Activated naive CD4-positive, alpha-beta T cell treated with anti-CD3 and anti-CD28 coated beads for 36 hours (primary cell): ENCODE results near the gene MARCKSL1. TPM values are rescaled to one million over a fixed set of nuclear protein-coding genes. Genes with fewer than 3 reads are reported as not detected.
"Not testable (repeated sequence)": the region's sequence is repeated elsewhere in the genome, so short reads cannot be mapped to it uniquely, and the experiment has no call there.

Experiments used
- CTCF ChIA-PET: fragments of 350-600 bp; sonication (Branson Sonifier 250); formaldehyde crosslinking; loops from one replicate; lab custom pipeline; 2021; ENCODE audit warnings: antibody characterized with exemption; lab: Charles Lee
- DNase-seq: peaks from one replicate; pipeline ENCODE4 v3.0.0-alpha.2; 2020
- H3K27ac Mint-ChIP-seq: one replicate; pipeline ENCODE4 v1.8.0; 2021; ENCODE audit warnings: mild to moderate bottlenecking, mixed read lengths
- H3K27me3 Mint-ChIP-seq: one replicate; pipeline ENCODE4 v1.8.0; 2021; ENCODE audit warnings: low read depth, mixed read lengths
- H3K36me3 Mint-ChIP-seq: one replicate; pipeline ENCODE4 v1.8.0; 2021; ENCODE audit warnings: low read depth, mixed read lengths
- H3K4me1 Mint-ChIP-seq: one replicate; pipeline ENCODE4 v1.8.0; 2021; ENCODE audit warnings: low read depth, mixed read lengths
- H3K4me3 Mint-ChIP-seq: one replicate; pipeline ENCODE4 v1.8.0; 2021; ENCODE audit warnings: mild to moderate bottlenecking, moderate library complexity, mixed read lengths
- H3K9me3 Mint-ChIP-seq: one replicate; pipeline ENCODE4 v1.8.0; 2021; ENCODE audit warnings: mixed read lengths
- intact Hi-C: fragments of 100-400 bp; cut with micrococcal nuclease; formaldehyde crosslinking; loops from one replicate; pipeline ENCODE4 v1.15.1; 2023
- total RNA-seq, 2 experiments: library from RNA; stranded (reverse); gene quantifications; one replicate each; pipeline ENCODE4 v1.2.3, GENCODE V29; 2021

The MARCKSL1 gene
- total RNA-seq, 2 experiments from 2014 or later, result 14.4 to 15.9 TPM

GRCh38 chr1:32362474-32363313 is 26.7 kb upstream of the MARCKSL1 start, which contains the start of the genes FAM229A and TSSK3:
FAM229A (minus strand) TSS chr1:32362485; CDS start chr1:32362091, 394 bp downstream.
TSSK3 (plus strand) TSS chr1:32362539; CDS start chr1:32362702, 163 bp downstream.
- H3K9me3 Mint-ChIP-seq, result no peaks in the 10 kb centered on the region
- intact Hi-C loops, result loop anchor here (5.0 kb wide), 1 partner anchor 145 kb away; no protein-coding TSS in a partner anchor
- CTCF ChIA-PET, result no interaction called here
- no peak within 1 kb of the TSS for H3K27ac Mint-ChIP-seq
- peaks cover 12% of the 10 kb centered on the region for H3K36me3 Mint-ChIP-seq
- DNase-seq, result no peak
- peak within 1 kb of the TSS; percentile 25 for H3K4me3 Mint-ChIP-seq
- no peaks in the 10 kb centered on the region for H3K27me3 Mint-ChIP-seq
- peaks cover 21% of the 10 kb centered on the region for H3K4me1 Mint-ChIP-seq

GRCh38 chr1:32361674-32362473 is 25.8 kb upstream of the MARCKSL1 start:
- intact Hi-C loops, result loop anchor here (5.0 kb wide), 1 partner anchor 145 kb away; no protein-coding TSS in a partner anchor
- Mint-ChIP-seq H3K27me3 (no peaks in the 10 kb centered on the region), H3K9me3 (no peaks in the 10 kb centered on the region), H3K27ac (no peak overlapping the region), H3K36me3 (peaks cover 12% of the 10 kb centered on the region), H3K4me1 (peaks cover 21% of the 10 kb centered on the region), H3K4me3 (peak overlapping the region; percentile 25)
- peak; percentile 55 for DNase-seq
- CTCF ChIA-PET, result interaction anchor here (0.6 kb wide), 1 partner anchor 165 kb away, joined by 3 read pairs; no protein-coding TSS in a partner anchor

DNA sequence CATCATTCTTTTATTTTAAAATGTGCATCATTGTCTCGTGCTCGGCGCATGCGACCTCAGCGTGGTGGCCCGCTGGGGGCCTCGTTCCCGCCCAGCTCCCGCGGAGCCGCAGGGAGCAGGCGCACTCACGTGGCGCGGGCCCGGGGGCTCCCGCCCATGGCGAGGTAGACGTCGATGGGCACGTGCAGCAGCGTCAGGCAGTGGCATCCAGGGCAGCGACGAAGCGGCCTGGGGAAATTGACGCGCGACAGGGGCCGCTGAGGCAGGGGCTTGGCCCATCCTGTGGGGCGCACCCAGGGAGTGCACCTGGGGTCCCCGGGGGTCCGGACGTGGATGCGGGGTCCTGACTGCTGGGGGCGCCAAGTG is 25.3 kb upstream of the MARCKSL1 start:
- CTCF ChIA-PET, result interaction anchor here (0.6 kb wide), 1 partner anchor 166 kb away, joined by 3 read pairs; no protein-coding TSS in a partner anchor
- intact Hi-C loops, result loop anchor here (5.0 kb wide), 1 partner anchor 144 kb away; no protein-coding TSS in a partner anchor
- Mint-ChIP-seq H3K4me1 (peaks cover 21% of the 10 kb centered on the region), H3K4me3 (no peak overlapping the region), H3K27me3 (no peaks in the 10 kb centered on the region), H3K36me3 (peaks cover 12% of the 10 kb centered on the region), H3K9me3 (no peaks in the 10 kb centered on the region), H3K27ac (no peak overlapping the region)
- DNase-seq, result no peak

- Mint-ChIP-seq H3K36me3 (peaks cover 4% of the 10 kb centered on the region), H3K4me1 (peaks cover 25% of the 10 kb centered on the region), H3K9me3 (no peaks in the 10 kb centered on the region), H3K4me3 (no peak overlapping the region), H3K27me3 (no peaks in the 10 kb centered on the region), H3K27ac (no peak overlapping the region)
- CTCF ChIA-PET, result interaction anchor here (0.6 kb wide), 1 partner anchor 20 kb away, joined by 4 read pairs; no protein-coding TSS in a partner anchor
- DNase-seq, result no peak
- intact Hi-C loops, result no loop called here
Observed at GRCh38 chr1:32358435-32358834, 22.4 kb upstream of the MARCKSL1 start.

GRCh38 chr1:32357614-32358013 is 21.6 kb upstream of the MARCKSL1 start:
- Mint-ChIP-seq H3K4me3 (no peak overlapping the region), H3K27me3 (no peaks in the 10 kb centered on the region), H3K4me1 (peaks cover 28% of the 10 kb centered on the region), H3K27ac (no peak overlapping the region), H3K36me3 (peaks cover 2% of the 10 kb centered on the region), H3K9me3 (no peaks in the 10 kb centered on the region)
- CTCF ChIA-PET, result no interaction called here
- DNase-seq, result no peak
- intact Hi-C loops, result no loop called here

DNA sequence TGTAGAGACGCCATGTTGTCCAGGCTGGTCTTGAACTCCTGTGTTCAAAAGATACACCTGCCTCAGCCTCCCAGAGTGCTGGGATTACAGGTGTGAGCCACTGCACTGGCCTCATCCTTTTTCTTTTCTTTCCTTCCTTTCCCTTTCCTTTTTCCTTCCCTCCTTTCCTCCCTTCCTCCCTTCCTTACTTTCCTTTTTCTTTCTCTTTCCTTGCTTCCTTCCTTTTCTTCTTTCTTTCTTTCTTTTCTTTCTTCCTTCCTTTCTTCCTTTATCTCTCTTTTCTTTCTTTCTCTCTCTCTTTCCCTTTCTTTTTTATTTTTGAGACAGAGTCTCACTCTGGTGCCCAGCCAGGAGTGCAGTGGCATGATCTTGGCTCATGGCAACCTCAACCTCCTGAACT is 20.4 kb upstream of the MARCKSL1 start:
- Mint-ChIP-seq H3K9me3 (no peaks in the 10 kb centered on the region), H3K36me3 (peaks cover 2% of the 10 kb centered on the region), H3K27me3 (no peaks in the 10 kb centered on the region), H3K4me1 (peaks cover 28% of the 10 kb centered on the region), H3K27ac (no peak overlapping the region), H3K4me3 (no peak overlapping the region)
- CTCF ChIA-PET, result interaction anchor here (0.7 kb wide), 1 partner anchor 427 kb away, joined by 3 read pairs; no protein-coding TSS in a partner anchor
- no peak for DNase-seq
- intact Hi-C loops, result no loop called here

DNA sequence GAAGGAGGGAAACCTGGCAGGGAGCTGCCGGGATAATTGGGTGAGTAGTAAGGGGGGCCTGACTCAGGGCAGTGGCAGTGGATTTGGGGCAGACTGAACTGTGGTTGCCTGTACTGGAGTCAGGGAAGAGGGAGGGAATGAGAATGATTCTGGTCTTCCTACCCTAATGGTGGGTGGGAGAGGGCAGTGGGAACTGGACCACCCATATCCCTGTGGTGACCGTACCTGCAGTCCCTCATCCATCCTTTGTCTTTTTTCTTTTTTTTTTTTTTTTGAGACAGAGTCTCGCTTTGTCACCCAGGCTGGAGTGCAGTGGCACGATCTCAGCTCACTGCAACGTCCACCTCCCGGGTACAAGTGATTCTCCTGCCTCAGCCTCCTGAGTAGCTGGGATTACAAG is 19.7 kb upstream of the MARCKSL1 start:
- peaks cover 27% of the 10 kb centered on the region for H3K4me1 Mint-ChIP-seq
- H3K4me3 Mint-ChIP-seq, H3K36me3 Mint-ChIP-seq, intact Hi-C loops, H3K9me3 Mint-ChIP-seq, DNase-seq, H3K27me3 Mint-ChIP-seq, H3K27ac Mint-ChIP-seq: not testable (repeated sequence)
- CTCF ChIA-PET, result interaction anchor here (0.7 kb wide), 1 partner anchor 427 kb away, joined by 3 read pairs; no protein-coding TSS in a partner anchor

DNA sequence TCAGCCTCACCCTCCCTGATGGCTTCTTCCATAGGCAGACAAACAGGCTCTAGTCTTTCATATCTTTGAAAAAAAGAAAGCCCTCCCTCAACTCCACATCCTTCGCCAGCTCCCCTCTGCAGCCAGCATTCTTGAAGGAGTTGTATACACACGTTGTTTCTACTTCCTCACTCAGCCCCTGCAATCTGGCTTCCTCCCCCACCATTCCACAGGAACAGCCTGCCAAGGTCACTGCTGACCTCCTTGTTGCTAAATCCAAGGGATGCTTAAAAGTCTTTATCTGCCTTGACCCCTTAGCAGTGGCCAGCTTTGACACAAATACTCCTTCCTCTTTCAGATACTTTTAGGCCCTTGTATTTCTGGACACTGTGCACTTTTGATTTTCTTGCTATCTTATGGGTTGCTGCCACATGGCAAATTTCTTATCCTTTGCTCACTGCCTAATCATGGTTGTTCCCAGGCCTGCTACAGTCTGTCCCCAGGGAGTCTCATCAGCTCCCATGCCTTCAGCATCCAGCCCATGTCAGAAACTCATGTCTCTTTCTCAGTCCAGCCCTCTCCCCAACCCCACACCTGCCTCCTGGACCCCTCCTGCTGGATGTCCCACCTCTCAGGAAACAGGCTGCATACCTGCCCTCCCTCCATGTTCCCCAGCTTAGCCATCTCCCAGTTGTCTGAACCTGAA is 18.0 kb upstream of the MARCKSL1 start:
- Mint-ChIP-seq H3K9me3 (peaks cover 2% of the 10 kb centered on the region), H3K4me3 (peak overlapping the region; percentile 4), H3K27ac (peak overlapping the region; percentile 28), H3K4me1 (peaks cover 29% of the 10 kb centered on the region), H3K27me3 (no peaks in the 10 kb centered on the region), H3K36me3 (peaks cover 2% of the 10 kb centered on the region)
- intact Hi-C loops, result loop anchor here (5.0 kb wide), 1 partner anchor 132 kb away; the partner anchor contains the start of genes EIF3I and TMEM234
- DNase-seq, result no peak
- CTCF ChIA-PET, result no interaction called here

- Mint-ChIP-seq H3K9me3 (peaks cover 2% of the 10 kb centered on the region), H3K4me1 (peaks cover 33% of the 10 kb centered on the region), H3K36me3 (peaks cover 2% of the 10 kb centered on the region), H3K27ac (no peak overlapping the region), H3K4me3 (peak overlapping the region; percentile 49), H3K27me3 (no peaks in the 10 kb centered on the region)
- no peak for DNase-seq
- intact Hi-C loops, result loop anchor here (5.0 kb wide), 1 partner anchor 131 kb away; the partner anchor contains the start of genes EIF3I and TMEM234
- CTCF ChIA-PET, result interaction anchor here (1.1 to 1.3 kb wide), 2 partner anchors 73 to 105 kb away, joined by 3 to 4 read pairs; no protein-coding TSS in a partner anchor
Observed at GRCh38 chr1:32353431-32353830, 17.4 kb upstream of the MARCKSL1 start.

DNA sequence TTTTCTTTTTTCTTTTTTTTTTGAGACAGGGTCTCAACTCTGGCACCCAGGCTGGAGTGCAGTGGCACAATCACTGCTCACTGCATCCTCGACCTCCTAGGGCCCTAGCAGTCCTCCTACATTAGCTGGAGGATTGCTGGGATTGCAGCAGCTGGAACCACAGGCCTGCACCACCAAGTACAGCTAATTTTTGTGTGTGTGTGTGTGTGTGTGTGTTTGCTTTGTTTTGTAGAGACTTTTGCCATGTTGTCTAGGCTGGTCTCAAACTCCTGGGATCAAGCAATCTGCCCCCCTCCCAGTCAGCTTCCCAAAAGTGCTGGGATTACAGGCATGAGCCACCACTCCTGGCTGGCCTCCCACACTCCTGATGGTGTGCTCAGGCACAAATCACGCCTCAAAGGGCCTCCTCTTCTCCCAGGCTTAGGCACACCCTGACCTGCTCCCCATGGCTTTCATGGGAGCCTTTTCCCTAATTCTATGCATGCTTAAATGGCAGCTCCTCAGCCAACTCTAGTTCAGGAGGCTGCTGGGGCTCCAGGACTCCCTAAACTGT is 16.9 kb upstream of the MARCKSL1 start:
- Mint-ChIP-seq H3K27me3 (no peaks in the 10 kb centered on the region), H3K4me1 (peaks cover 31% of the 10 kb centered on the region), H3K9me3 (peaks cover 2% of the 10 kb centered on the region), H3K27ac (no peak overlapping the region), H3K4me3 (peak overlapping the region; percentile 49), H3K36me3 (no peaks in the 10 kb centered on the region)
- intact Hi-C loops, result loop anchor here (5.0 kb wide), 1 partner anchor 131 kb away; the partner anchor contains the start of genes EIF3I and TMEM234
- DNase-seq, result no peak
- CTCF ChIA-PET, result interaction anchor here (1.1 to 1.3 kb wide), 2 partner anchors 74 to 105 kb away, joined by 3 to 4 read pairs; no protein-coding TSS in a partner anchor

DNA sequence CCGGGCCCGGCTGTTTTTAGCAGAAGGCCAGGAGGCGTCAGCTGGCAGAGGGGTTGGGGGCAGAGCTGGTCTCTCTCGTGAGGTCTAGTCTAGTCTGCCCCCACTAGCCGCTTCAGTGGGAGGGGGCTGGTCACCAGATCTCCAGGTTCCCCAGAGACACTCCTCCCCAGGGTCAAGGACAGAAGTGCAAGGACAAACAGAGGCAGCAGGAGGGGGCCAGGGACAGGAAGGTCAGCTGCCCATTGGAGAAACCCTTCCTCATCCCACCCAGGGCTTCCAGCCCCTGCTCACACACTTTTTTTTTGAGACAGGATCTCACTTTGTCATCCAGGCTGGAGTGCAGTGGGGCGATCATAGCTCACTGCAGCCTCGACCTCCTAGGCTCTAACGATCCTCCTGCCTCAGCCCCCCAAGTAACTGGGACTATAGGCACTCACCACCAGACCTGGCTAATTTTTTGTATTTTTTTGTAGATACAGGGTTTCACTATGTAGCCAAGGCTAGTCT is 16.3 kb upstream of the MARCKSL1 start:
- Mint-ChIP-seq H3K36me3 (no peaks in the 10 kb centered on the region), H3K27ac (no peak overlapping the region), H3K9me3 (peaks cover 2% of the 10 kb centered on the region), H3K27me3 (no peaks in the 10 kb centered on the region), H3K4me1 (peaks cover 31% of the 10 kb centered on the region), H3K4me3 (peak overlapping the region; percentile 83)
- intact Hi-C loops, result loop anchor here (5.0 kb wide), 1 partner anchor 130 kb away; the partner anchor contains the start of genes EIF3I and TMEM234
- DNase-seq, result no peak
- CTCF ChIA-PET, result interaction anchor here (0.7 to 1.3 kb wide), 3 partner anchors 15 to 104 kb away, joined by 3 to 4 read pairs (median 3); no protein-coding TSS in a partner anchor
